Activated CD8-positive, alpha-beta T cell treated with anti-CD3 and anti-CD28 coated beads for 36 hours (primary cell): Measurements from ENCODE around the gene AGAP1. TPM values are rescaled to one million over a fixed set of nuclear protein-coding genes. Genes with fewer than 3 reads are reported as not detected.

Source experiments
- ATAC-seq: fragments of 200-7000 bp; cut with Tn5 transposase; one replicate; pipeline ENCODE4 v1.10.0; 2021; ENCODE audit warnings: mild to moderate bottlenecking, moderate library complexity
- CTCF ChIA-PET: fragments of 350-600 bp; sonication (Branson Sonifier 250); formaldehyde crosslinking; loops from one replicate; lab custom pipeline; 2021; ENCODE audit warnings: antibody characterized with exemption; lab: Charles Lee
- POLR2A ChIA-PET: fragments of 350-600 bp; sonication (Branson Sonifier 250); formaldehyde crosslinking; loops from one replicate; lab custom pipeline; 2021; ENCODE audit warnings: antibody characterized with exemption; lab: Charles Lee
- DNase-seq: peaks from one replicate; pipeline ENCODE4 v3.0.0-alpha.2; 2020
- H3K27ac Mint-ChIP-seq: one replicate; pipeline ENCODE4 v1.8.0; 2021; ENCODE audit warnings: mild to moderate bottlenecking, mixed read lengths
- H3K27me3 Mint-ChIP-seq: one replicate; pipeline ENCODE4 v1.8.0; 2021; ENCODE audit warnings: mixed read lengths
- H3K36me3 Mint-ChIP-seq: one replicate; pipeline ENCODE4 v1.8.0; 2021; ENCODE audit warnings: low read depth, mixed read lengths
- H3K4me1 Mint-ChIP-seq: one replicate; pipeline ENCODE4 v1.8.0; 2021; ENCODE audit warnings: low read depth, mixed read lengths
- H3K4me3 Mint-ChIP-seq: one replicate; pipeline ENCODE4 v1.8.0; 2021; ENCODE audit warnings: mild to moderate bottlenecking, moderate library complexity, mixed read lengths
- H3K9me3 Mint-ChIP-seq: one replicate; pipeline ENCODE4 v1.8.0; 2021; ENCODE audit warnings: mixed read lengths
- intact Hi-C: fragments of 100-400 bp; cut with micrococcal nuclease; formaldehyde crosslinking; loops from one replicate; pipeline ENCODE4 v1.10.0; 2022
- total RNA-seq, 2 experiments: library from RNA; stranded (reverse); gene quantifications; one replicate each; pipeline ENCODE4 v1.2.3, GENCODE V29; 2021
- TF ChIP-seq, protein P1 (sequence below): fragments of 200-600 bp; IDR thresholded peaks from one replicate; pipeline ENCODE4 v1.8.0; 2022; ENCODE audit warnings: antibody characterized with exemption, mild to moderate bottlenecking

AGAP1 gene
- total RNA-seq, 2 experiments from 2014 or later: 2.5 to 2.9 TPM

DNA sequence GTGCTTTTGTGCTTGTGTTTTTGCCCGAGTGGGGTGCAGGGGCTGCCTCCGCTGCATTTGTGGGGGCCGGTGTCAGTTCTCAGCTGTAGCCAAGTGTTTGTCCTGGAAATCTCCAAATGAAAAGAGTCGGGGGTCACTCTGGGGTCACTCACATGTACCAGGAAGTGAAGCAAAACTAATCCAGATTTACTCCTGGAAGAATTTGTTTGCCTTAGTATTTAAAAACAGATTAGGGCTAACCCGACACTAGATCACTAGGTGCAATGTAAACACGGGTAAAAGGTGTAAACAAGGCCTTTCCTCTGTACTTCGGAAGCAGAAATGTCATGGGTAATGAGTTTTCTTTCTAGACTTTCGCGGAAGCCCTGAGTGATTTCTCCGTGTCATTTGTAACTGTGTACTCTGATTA is 624.0 kb downstream of the AGAP1 start:
- no peaks in the 10 kb centered on the region for H3K36me3 Mint-ChIP-seq

DNA sequence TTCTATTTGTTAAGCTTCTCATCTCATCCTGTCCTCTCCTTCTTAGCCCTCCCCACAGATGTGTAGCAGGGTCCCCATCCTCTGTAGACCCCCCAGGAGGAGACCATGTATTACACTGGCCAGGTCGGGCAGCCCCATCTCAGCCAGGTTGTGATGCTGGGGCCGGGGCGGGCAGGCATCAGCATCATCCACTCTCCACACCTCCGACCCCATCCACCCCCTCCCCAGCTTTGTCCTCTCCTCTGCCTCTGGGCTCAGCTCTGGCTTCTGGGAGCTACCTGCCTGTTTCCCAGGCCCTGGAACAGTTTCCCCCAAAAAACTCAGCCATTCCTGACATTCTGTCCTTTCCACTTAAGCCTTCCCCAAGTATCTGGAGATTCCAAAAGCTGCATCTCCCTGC is 625.2 kb downstream of the AGAP1 start:
- intact Hi-C loops: no loop called here
- DNase-seq: no peak
- POLR2A ChIA-PET: no interaction called here
- CTCF ChIA-PET: no interaction called here
- Mint-ChIP-seq H3K4me1 (no peaks in the 10 kb centered on the region), H3K4me3 (no peak overlapping the region), H3K27me3 (peaks cover 6% of the 10 kb centered on the region), H3K27ac (no peak overlapping the region), H3K9me3 (no peaks in the 10 kb centered on the region), H3K36me3 (no peaks in the 10 kb centered on the region)
- ATAC-seq: no peak
- TF ChIP-seq, protein P1, sequence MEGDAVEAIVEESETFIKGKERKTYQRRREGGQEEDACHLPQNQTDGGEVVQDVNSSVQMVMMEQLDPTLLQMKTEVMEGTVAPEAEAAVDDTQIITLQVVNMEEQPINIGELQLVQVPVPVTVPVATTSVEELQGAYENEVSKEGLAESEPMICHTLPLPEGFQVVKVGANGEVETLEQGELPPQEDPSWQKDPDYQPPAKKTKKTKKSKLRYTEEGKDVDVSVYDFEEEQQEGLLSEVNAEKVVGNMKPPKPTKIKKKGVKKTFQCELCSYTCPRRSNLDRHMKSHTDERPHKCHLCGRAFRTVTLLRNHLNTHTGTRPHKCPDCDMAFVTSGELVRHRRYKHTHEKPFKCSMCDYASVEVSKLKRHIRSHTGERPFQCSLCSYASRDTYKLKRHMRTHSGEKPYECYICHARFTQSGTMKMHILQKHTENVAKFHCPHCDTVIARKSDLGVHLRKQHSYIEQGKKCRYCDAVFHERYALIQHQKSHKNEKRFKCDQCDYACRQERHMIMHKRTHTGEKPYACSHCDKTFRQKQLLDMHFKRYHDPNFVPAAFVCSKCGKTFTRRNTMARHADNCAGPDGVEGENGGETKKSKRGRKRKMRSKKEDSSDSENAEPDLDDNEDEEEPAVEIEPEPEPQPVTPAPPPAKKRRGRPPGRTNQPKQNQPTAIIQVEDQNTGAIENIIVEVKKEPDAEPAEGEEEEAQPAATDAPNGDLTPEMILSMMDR: no peak

More for the DNA sequence above, 624.0 kb downstream of the AGAP1 start:
- ATAC-seq: no peak
- DNase-seq: no peak
- CTCF ChIA-PET: no interaction called here
- Mint-ChIP-seq H3K27me3 (peaks cover 6% of the 10 kb centered on the region), H3K4me1 (no peaks in the 10 kb centered on the region), H3K4me3 (no peak overlapping the region), H3K27ac (no peak overlapping the region), H3K9me3 (no peaks in the 10 kb centered on the region)
- POLR2A ChIA-PET: no interaction called here
- TF ChIP-seq, protein P1: no peak
- intact Hi-C loops: no loop called here

DNA sequence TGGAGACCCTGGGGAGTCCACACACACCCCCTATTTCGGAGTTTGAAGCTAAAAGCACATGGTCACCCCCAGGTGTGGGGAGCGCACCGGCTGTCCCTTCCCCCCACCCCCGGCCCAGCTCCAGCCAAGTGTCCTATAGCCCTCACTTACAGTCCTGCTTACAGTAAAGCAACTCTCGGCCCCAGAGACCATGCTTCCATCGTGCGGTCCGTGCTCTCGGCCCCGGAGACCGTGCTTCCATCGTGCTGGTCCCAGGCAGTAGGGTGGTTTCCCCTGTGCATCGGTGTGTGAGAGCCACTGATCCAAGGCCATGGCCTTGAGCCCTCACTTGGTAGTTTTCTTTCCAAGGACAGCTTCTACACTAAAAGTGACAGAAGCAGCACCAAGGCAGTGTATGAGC is 625.6 kb downstream of the AGAP1 start:
- intact Hi-C loops: no loop called here
- DNase-seq (no peak), ATAC-seq (no peak)
- CTCF ChIA-PET: no interaction called here
- Mint-ChIP-seq H3K27ac (no peak overlapping the region), H3K36me3 (no peaks in the 10 kb centered on the region), H3K4me1 (no peaks in the 10 kb centered on the region), H3K27me3 (peaks cover 6% of the 10 kb centered on the region), H3K4me3 (no peak overlapping the region), H3K9me3 (no peaks in the 10 kb centered on the region)
- TF ChIP-seq, protein P1: no peak
- POLR2A ChIA-PET: no interaction called here

DNA sequence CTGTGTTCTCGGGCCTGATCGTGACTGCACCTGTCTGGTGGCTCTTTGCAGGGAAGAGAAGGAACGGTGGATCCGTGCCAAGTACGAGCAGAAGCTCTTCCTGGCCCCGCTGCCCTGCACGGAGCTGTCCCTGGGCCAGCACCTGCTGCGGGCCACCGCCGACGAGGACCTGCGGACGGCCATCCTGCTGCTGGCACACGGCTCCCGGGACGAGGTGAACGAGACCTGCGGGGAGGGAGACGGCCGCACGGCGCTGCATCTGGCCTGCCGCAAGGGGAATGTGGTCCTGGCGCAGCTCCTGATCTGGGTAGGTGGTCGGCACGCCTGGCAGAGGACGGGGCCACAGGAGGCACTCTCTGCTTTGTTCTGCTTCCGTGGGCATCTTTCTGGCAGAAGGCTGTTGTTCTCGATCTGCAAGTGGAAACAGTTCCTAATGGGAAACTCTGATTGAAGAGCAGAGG is 626.3 kb downstream of the AGAP1 start:
- ChIA-PET POLR2A (no interaction called here), CTCF (no interaction called here)
- Mint-ChIP-seq H3K27ac (no peak overlapping the region), H3K4me1 (no peaks in the 10 kb centered on the region), H3K9me3 (no peaks in the 10 kb centered on the region), H3K27me3 (peaks cover 6% of the 10 kb centered on the region), H3K36me3 (no peaks in the 10 kb centered on the region), H3K4me3 (no peak overlapping the region)
- DNase-seq (no peak), ATAC-seq (no peak)
- TF ChIP-seq, protein P1: no peak
- intact Hi-C loops: no loop called here

DNA sequence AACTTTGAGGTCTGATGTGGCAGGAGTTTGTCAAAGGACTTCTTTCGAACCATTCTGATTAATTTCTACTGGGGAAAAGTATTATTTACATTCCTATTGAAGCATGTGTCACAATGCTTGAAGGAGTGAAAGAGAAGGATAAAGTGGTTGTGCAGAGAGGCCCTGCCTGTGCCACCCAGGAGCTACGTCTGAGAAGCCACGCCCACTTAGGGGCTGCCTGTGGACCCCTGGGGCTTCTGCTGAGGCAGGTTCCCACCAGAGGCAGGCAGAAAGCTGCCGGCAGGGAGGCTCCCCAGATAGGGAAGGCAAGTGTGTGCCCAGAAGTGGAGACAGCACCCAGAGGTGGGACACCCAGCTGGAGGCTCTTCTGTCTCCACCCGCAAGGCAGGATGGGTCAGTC is 627.0 kb downstream of the AGAP1 start:
- Mint-ChIP-seq H3K36me3 (no peaks in the 10 kb centered on the region), H3K27ac (no peak overlapping the region), H3K4me1 (no peaks in the 10 kb centered on the region), H3K27me3 (peaks cover 6% of the 10 kb centered on the region), H3K4me3 (no peak overlapping the region), H3K9me3 (no peaks in the 10 kb centered on the region)
- intact Hi-C loops: no loop called here
- DNase-seq (no peak), ATAC-seq (no peak)
- TF ChIP-seq, protein P1: no peak
- POLR2A ChIA-PET: no interaction called here
- CTCF ChIA-PET: no interaction called here
